ENCODE results near the gene INTS6L. TPM values are rescaled to one million over a fixed set of nuclear protein-coding genes. Genes with fewer than 3 reads are reported as not detected.

INTS6L gene
- total and polyA plus RNA-seq, 8 donors = 6.2 to 40.6 (median 34.5) TPM

DNA sequence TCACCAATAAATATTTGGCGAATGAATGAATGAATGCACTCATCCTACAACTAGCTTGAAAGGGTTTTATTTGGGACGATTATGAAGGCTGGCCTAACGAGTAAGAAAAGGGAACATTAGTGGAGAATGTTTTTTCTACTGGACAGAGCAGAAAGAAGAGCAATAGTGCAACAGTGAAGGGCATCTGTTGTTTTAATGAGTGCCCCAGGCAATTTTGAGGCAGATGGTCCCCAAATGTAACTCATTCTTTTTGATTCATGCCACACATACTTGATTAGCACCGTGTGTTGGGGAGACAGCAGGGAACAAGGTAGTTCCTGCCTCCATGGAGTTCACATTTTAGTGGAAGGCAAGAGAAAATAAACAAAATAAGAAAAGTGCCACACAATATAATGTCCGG lies 22.7 kb upstream of the INTS6L start:
- Histone ChIP-seq H3K4me1 (no peaks in the 10 kb centered on the region), H3K36me3 (no peaks in the 10 kb centered on the region), H3K9me3 (no peaks in the 10 kb centered on the region), H3K27me3 (no peaks in the 10 kb centered on the region), H3K27ac (no peak overlapping the region), H3K4me3 (no peak overlapping the region)
- TF ChIP-seq CTCF (IDR thresholded peaks at IDR 0.05) = no peak
- ATAC-seq (no peak), DNase-seq (no peak)
- intact Hi-C loops (cut with DNase I) = no loop called here

GRCh38 chrX:135498236-135498635 lies 22.2 kb upstream of the INTS6L start:
- H3K27me3 ChIP-seq = no peaks in the 10 kb centered on the region
- H3K27ac ChIP-seq = no peak overlapping the region
- no peak overlapping the region for H3K4me3 ChIP-seq
- no peak for TF ChIP-seq CTCF (IDR thresholded peaks at IDR 0.05)
- no peaks in the 10 kb centered on the region for H3K4me1 ChIP-seq
- no peaks in the 10 kb centered on the region for H3K36me3 ChIP-seq
- no peaks in the 10 kb centered on the region for H3K9me3 ChIP-seq
- intact Hi-C loops (cut with DNase I) = no loop called here
- ATAC-seq (no peak), DNase-seq (no peak)

DNA sequence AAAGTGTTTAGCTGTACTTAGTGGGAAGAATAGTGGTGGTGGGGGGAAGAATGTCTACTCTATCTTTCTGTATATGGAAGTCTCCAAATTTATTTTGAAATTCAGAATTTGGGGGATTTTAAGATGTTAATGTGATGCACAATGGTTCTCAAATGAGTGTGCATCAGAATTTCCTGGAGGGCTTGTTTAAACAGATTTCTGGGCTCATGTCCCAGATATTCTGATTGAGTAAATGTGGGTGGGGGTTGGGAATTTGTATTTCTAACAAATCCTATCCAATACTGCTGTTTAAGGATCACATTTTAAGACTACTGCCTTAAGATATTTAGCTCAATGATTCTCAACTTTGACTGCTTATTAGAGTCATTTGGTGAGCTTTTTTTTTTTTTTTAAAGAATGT lies 15.1 kb upstream of the INTS6L start:
- H3K27me3 ChIP-seq = no peaks in the 10 kb centered on the region

DNA sequence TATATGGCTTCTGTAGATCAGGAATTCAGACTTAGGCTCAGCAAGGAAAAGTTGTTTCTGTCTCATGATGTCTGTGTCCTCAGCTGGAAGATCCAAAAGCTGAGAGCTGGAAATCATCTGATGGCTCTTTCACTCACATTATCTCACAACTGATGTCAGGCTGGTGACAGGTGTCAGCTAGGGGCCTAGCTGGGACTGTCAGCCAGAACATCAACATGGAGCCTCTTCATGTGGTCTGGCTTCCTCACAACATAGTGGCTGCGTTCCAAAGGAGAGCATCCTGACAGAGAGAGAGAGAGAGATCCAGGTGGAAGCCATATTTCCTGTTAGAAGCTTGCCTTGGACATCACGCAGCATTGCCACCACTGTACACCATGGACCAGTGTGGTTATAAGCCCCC lies 10.6 kb upstream of the INTS6L start:
- no peaks in the 10 kb centered on the region for H3K9me3 ChIP-seq
- H3K27me3 ChIP-seq = no peaks in the 10 kb centered on the region
- no peak for ATAC-seq
- H3K27ac ChIP-seq = no peak overlapping the region
- H3K36me3 ChIP-seq = no peaks in the 10 kb centered on the region
- intact Hi-C loops (cut with DNase I) = no loop called here
- TF ChIP-seq CTCF (IDR thresholded peaks at IDR 0.05) = no peak
- H3K4me1 ChIP-seq = no peaks in the 10 kb centered on the region
- DNase-seq = no peak
- H3K4me3 ChIP-seq = no peak overlapping the region

More for the DNA sequence above, 15.1 kb upstream of the INTS6L start:
- no peaks in the 10 kb centered on the region for H3K9me3 ChIP-seq
- no peaks in the 10 kb centered on the region for H3K36me3 ChIP-seq
- intact Hi-C loops (cut with DNase I) = no loop called here
- DNase-seq (peak in 2 of 4 donors; percentile 5 to 28), ATAC-seq (no peak)
- no peaks in the 10 kb centered on the region for H3K4me1 ChIP-seq
- no peak for TF ChIP-seq CTCF (IDR thresholded peaks at IDR 0.05)
- no peak overlapping the region for H3K27ac ChIP-seq
- H3K4me3 ChIP-seq = no peak overlapping the region

DNA sequence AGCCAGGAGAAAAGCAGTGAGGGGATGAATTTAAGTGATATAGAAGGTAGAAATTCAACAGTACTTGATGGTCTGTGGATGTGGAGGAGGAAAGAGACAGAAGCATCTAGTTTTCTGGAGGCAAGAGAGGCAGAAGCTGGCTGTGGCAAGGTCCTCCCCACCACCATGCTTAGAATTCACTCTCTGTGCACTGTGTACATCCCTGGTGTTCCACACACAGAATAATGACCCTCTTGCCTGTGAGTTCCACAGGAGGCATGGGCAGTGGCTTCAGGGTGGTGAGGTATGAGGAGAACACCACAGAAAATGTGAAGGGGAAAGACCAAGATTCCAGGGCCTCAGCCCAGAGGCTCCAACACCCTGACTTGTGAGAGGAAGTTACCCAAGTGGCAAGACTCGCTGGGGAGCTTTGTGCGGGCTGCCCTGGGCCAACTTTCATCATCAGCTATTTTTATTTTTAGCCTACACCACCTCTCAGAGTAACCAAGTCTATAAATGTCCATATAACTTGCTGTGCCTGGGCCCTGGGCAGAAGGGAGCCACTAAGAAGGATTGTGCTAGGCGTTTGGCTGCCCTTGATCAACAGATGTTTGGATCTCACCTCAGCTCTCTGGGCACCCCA lies 7.8 kb upstream of the INTS6L start:
- ATAC-seq (no peak), DNase-seq (no peak)
- Histone ChIP-seq H3K9me3 (no peaks in the 10 kb centered on the region), H3K36me3 (no peaks in the 10 kb centered on the region), H3K4me1 (no peaks in the 10 kb centered on the region), H3K4me3 (no peak overlapping the region), H3K27me3 (no peaks in the 10 kb centered on the region), H3K27ac (no peak overlapping the region)
- no peak for TF ChIP-seq CTCF (IDR thresholded peaks at IDR 0.05)
- intact Hi-C loops (cut with DNase I) = no loop called here

Measured in left lung (tissue), 10 donors.